Colonic mucosa (tissue), 4 donors: ENCODE results near the gene SLC38A10. TPM values are rescaled to one million over a fixed set of nuclear protein-coding genes. Genes with fewer than 3 reads are reported as not detected.

ENCODE experiments used
- DNase-seq: peaks from one replicate; pipeline ENCODE4 v3.0.0-alpha.2; 2020
- H3K27ac ChIP-seq: fragments of 200-600 bp; one replicate; pipeline ENCODE4 v1.8.0; 2021
- H3K27me3 ChIP-seq: fragments of 200-600 bp; one replicate; pipeline ENCODE4 v1.8.0; 2021
- H3K36me3 ChIP-seq: fragments of 200-600 bp; one replicate; pipeline ENCODE4 v1.8.0; 2021
- H3K4me1 ChIP-seq: fragments of 200-600 bp; one replicate; pipeline ENCODE4 v1.8.0; 2021; ENCODE audit warnings: mild to moderate bottlenecking
- H3K4me3 ChIP-seq: fragments of 200-600 bp; one replicate; pipeline ENCODE4 v1.8.0; 2021
- H3K9ac ChIP-seq, 2 donors: one replicate each; pipeline ENCODE4 v1.7.0; 2013; ENCODE audit warnings: control low read depth in 2 of 2, low read depth in 2 of 2, low read length in 2 of 2
- H3K9me3 ChIP-seq: fragments of 200-600 bp; one replicate; pipeline ENCODE4 v1.8.0; 2021
- intact Hi-C: fragments of 100-400 bp; cut with DNase I; formaldehyde crosslinking; loops from one replicate; pipeline ENCODE4 v1.14.1; 2022
- total RNA-seq, 2 donors: library from RNA; stranded (reverse); fragmentation: NEBNext Ultra II Directional in 1 of 2; extraction: Animal tissue kit (Norgen Biotek cat#: 25700) in 1 of 2; gene quantifications; one replicate each; pipeline ENCODE4 v1.2.1, GENCODE V29; 2021
- TF ChIP-seq, protein P1 (sequence below): fragments of 200-600 bp; IDR thresholded peaks from one replicate; pipeline ENCODE4 v1.8.0; 2022; ENCODE audit warnings: antibody characterized with exemption, mild to moderate bottlenecking
- donor health status: healthy.
- donor health status: DM: no; HTN: no; CAD: no.
- donor health status: DM: no; HTN: no; CAD: no.

SLC38A10 gene
- total RNA-seq, 2 donors from 2014 or later, result 67.5 to 139 TPM

DNA sequence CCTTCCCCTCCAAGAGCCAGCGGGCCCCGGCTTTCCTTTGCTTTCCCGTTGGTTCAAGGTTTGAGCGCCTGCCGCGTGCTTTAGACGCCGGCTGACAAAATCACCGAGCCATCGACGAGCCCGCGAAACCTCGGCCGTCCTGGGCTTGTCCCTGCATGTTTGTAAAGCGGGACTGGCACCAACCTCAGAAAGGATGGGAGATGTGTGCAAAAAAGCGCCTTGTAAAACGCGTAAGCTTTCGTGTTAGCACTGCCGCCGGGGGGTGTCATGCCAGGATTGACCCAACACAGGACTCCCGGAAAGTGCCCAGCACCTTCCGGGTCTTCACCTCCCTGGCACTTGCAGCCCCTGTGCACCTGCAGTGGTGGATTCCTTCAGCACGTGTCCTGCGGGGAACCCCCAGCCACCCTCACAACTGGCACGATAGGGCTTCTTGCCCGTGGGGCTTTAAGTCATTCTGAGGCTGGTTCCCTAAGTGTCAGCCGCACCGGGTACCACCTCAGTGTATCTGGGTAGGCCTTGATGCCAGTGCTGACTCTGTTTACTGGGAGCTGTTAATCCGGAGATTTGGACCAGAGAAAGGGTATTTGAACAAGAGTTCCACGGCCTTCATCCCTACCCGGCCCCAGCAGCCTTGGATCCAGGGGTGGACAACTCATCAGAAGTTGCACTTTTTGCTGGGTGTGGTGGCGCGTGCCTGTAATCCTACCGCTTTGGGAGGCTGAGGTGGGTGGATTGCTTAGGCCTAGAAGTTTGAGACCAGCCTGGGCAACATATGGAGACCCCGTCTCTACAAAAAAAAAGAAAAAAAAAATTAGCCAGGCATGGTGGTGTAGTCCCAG lies 55.2 kb downstream of the SLC38A10 start:
- H3K27me3 ChIP-seq, result no peaks in the 10 kb centered on the region
- peak overlapping the region; percentile 85 for H3K4me3 ChIP-seq
- intact Hi-C loops, result no loop called here
- H3K27ac ChIP-seq, result peak overlapping the region; percentile 64
- peak overlapping the region; percentile 81 for H3K9ac ChIP-seq
- H3K9me3 ChIP-seq, result no peaks in the 10 kb centered on the region
- DNase-seq, result no peak
- no peaks in the 10 kb centered on the region for H3K36me3 ChIP-seq
- H3K4me1 ChIP-seq, result peaks cover 13% of the 10 kb centered on the region
- TF ChIP-seq, protein P1, sequence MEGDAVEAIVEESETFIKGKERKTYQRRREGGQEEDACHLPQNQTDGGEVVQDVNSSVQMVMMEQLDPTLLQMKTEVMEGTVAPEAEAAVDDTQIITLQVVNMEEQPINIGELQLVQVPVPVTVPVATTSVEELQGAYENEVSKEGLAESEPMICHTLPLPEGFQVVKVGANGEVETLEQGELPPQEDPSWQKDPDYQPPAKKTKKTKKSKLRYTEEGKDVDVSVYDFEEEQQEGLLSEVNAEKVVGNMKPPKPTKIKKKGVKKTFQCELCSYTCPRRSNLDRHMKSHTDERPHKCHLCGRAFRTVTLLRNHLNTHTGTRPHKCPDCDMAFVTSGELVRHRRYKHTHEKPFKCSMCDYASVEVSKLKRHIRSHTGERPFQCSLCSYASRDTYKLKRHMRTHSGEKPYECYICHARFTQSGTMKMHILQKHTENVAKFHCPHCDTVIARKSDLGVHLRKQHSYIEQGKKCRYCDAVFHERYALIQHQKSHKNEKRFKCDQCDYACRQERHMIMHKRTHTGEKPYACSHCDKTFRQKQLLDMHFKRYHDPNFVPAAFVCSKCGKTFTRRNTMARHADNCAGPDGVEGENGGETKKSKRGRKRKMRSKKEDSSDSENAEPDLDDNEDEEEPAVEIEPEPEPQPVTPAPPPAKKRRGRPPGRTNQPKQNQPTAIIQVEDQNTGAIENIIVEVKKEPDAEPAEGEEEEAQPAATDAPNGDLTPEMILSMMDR, result no peak

DNA sequence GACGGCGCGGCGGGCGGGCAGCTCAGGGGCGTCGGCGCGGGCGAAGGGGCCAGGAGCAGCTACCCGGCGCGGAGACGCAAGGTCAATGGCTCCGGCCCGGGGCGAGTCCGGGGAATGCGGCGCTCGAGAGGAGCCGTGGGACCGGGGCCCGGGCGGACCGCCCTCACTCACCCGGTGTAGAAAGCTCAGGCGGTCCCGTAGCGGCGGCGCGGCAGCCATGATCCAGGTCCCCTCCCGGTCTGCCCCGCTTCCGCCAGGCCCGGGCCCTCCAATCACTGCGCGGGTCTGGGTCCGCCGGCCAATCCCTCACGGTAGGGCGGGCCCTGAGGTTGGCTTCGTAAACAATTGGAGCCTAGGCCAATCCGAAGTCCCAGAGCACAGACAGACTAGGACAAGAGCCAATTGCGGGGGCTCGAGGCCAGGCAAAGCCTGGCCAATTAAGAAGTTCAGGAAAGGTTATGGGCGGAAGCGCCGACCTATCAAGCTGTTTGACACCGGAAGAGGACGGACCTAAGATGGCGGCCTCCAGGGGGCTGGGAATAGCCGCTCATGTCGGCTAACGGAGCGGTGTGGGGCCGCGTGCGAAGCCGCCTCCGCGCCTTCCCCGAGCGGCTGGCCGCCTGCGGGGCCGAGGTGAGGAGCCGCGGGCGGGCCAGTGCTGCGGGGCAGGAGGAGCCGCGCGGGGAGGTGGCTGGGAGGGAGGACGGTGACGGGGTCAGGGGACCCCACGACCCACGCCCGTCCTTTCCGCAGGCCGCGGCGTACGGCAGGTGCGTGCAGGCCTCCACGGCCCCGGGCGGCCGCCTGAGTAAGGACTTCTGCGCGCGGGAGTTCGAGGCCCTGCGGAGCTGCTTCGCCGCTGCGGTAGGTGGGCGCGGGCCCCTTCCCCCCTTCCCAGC lies 56.0 kb downstream of the SLC38A10 start, which contains the start of the genes NDUFAF8 and TEPSIN:
Gene NDUFAF8 (plus strand): TSS at position 504 of the 899 bp plus-strand sequence. CDS start 46 bp downstream, at position 550.
Gene TEPSIN (minus strand): TSS at position 241 of the 899 bp plus-strand sequence. CDS start 22 bp downstream, at position 219.
- peak; percentile 97 for DNase-seq
- TF ChIP-seq, protein P1, result no peak
- Histone ChIP-seq H3K9ac (peak within 1 kb of the TSS; percentile 81 to 89), H3K36me3 (no peaks in the 10 kb centered on the region), H3K4me3 (peak within 1 kb of the TSS; percentile 85), H3K9me3 (no peaks in the 10 kb centered on the region), H3K4me1 (peaks cover 13% of the 10 kb centered on the region), H3K27me3 (no peaks in the 10 kb centered on the region), H3K27ac (peak within 1 kb of the TSS; percentile 64)
- intact Hi-C loops, result no loop called here

DNA sequence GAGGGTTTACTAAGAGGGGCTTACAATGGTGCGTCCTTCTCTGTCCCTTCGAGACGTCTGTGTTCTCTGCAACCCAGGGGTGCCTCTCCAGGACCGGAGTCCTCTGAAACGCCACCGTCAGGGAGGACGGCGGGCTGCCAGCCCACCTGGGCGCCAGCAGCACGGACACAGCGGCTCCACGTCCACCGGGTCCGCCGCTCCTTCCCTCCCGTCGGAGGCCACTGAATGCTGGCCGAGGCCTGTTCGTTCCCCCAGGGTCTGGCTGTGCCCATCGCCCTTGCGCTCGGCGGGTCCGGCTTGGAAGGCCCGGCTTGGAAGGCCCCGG lies 56.7 kb downstream of the SLC38A10 start:
- Histone ChIP-seq H3K4me1 (peaks cover 13% of the 10 kb centered on the region), H3K9me3 (no peaks in the 10 kb centered on the region), H3K9ac (peak overlapping the region; percentile 72 to 89), H3K27me3 (no peaks in the 10 kb centered on the region), H3K4me3 (peak overlapping the region; percentile 85), H3K36me3 (no peaks in the 10 kb centered on the region), H3K27ac (no peak overlapping the region)
- DNase-seq, result no peak
- TF ChIP-seq, protein P1, result no peak
- intact Hi-C loops, result no loop called here

- Histone ChIP-seq H3K4me3 (peak overlapping the region; percentile 85), H3K9ac (peak overlapping the region; percentile 72 to 89), H3K36me3 (no peaks in the 10 kb centered on the region), H3K27me3 (no peaks in the 10 kb centered on the region), H3K27ac (no peak overlapping the region), H3K4me1 (peaks cover 13% of the 10 kb centered on the region), H3K9me3 (no peaks in the 10 kb centered on the region)
- intact Hi-C loops, result no loop called here
- TF ChIP-seq, protein P1, result no peak
- DNase-seq, result no peak
These were observed 57.3 kb downstream of the SLC38A10 start for GRCh38 chr17:81237591-81238489.
